ENCODE measurements around the gene TMPRSS6. TPM values are rescaled to one million over a fixed set of nuclear protein-coding genes. Genes with fewer than 3 reads are reported as not detected.

TMPRSS6 gene
- total RNA-seq, 1 donor from 2014 or later: not detected

GRCh38 chr22:37132773-37133172, 23.3 kb upstream of the TMPRSS6 start:
- Histone ChIP-seq H3K4me1 (no peaks in the 10 kb centered on the region), H3K36me3 (no peaks in the 10 kb centered on the region), H3K27ac (replicated peaks) (no peak overlapping the region), H3K27me3 (ENCODE audit: low read depth) (peaks cover 78% of the 10 kb centered on the region), H3K9me3 (replicated peaks) (no peaks in the 10 kb centered on the region), H3K4me3 (no peak overlapping the region)
- intact Hi-C loops (cut with micrococcal nuclease): no loop called here
- DNase-seq: no peak
- no peak for TF ChIP-seq CTCF (IDR thresholded peaks at IDR 0.05; ENCODE audit: borderline replicate concordance)

DNA sequence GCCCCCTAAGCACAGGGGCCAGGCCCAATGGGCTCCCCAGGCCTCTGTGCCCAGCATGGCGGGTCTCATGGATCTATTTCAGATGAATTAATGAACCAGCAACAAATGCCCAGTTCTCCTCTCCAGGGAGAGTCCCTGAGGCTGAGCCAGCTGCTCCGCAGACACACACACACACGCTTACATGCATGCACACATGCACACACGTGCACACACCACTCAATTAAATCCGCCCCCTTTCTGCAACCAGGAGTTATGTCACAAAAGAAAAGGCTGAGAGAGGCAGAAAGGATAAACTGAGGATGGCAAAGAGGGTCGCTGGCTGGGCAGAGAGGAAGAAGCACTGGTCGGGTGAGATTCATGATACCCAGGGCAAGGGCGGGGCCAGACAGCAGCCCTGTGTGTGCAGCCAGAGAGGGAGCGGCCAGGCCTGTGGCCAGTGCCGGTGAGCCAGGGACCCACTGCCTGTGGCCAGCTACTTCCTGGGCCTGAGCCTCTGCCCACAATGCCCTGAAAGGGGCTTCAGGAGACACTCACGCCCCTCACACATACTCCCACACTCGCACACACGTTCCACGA, 20.4 kb upstream of the TMPRSS6 start:
- intact Hi-C loops (cut with micrococcal nuclease): no loop called here
- DNase-seq: no peak
- H3K36me3 ChIP-seq: no peaks in the 10 kb centered on the region
- H3K4me3 ChIP-seq: no peak overlapping the region
- no peak overlapping the region for H3K27ac ChIP-seq (replicated peaks)
- no peaks in the 10 kb centered on the region for H3K9me3 ChIP-seq (replicated peaks)
- H3K4me1 ChIP-seq: no peaks in the 10 kb centered on the region
- H3K27me3 ChIP-seq (ENCODE audit: low read depth): peaks cover 79% of the 10 kb centered on the region
- no peak for TF ChIP-seq CTCF (IDR thresholded peaks at IDR 0.05; ENCODE audit: borderline replicate concordance)

- Histone ChIP-seq H3K4me1 (no peaks in the 10 kb centered on the region), H3K27ac (replicated peaks) (no peak overlapping the region), H3K27me3 (ENCODE audit: low read depth) (peaks cover 70% of the 10 kb centered on the region), H3K4me3 (no peak overlapping the region), H3K9me3 (replicated peaks) (no peaks in the 10 kb centered on the region), H3K36me3 (no peaks in the 10 kb centered on the region)
- intact Hi-C loops (cut with micrococcal nuclease): no loop called here
- no peak for DNase-seq
- no peak for TF ChIP-seq CTCF (IDR thresholded peaks at IDR 0.05; ENCODE audit: borderline replicate concordance)
Measured at GRCh38 chr22:37128555-37129281, 19.2 kb upstream of the TMPRSS6 start.

DNA sequence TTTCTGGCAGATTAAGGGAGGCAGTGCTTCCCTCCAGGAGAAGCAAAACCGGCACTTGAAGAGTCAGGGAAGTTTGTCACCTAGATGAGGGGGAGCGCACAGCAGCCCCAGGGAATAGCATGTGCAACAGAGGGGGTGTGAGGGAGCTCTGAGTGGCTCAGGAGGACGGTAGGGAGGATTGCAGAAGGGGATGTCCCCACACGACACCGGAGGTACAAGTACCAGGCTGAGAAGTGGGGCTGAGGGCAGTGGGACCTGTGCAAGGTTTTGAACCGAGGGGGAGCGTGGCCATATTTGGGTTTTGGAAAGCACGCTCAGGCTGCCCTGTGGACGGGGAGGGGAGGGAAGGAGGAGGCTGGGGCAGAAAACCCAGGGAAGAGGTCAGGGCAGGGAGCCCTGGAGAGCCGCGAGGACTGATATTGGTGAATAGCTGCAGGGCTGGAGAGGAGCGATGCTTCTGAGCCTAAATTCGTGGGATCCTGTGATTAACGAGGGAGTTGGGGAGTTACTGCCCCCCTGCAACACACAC, 17.9 kb upstream of the TMPRSS6 start:
- Histone ChIP-seq H3K27me3 (ENCODE audit: low read depth) (peaks cover 81% of the 10 kb centered on the region), H3K4me1 (no peaks in the 10 kb centered on the region), H3K9me3 (replicated peaks) (no peaks in the 10 kb centered on the region), H3K4me3 (no peak overlapping the region), H3K36me3 (no peaks in the 10 kb centered on the region), H3K27ac (replicated peaks) (no peak overlapping the region)
- DNase-seq: no peak
- no peak for TF ChIP-seq CTCF (IDR thresholded peaks at IDR 0.05; ENCODE audit: borderline replicate concordance)
- intact Hi-C loops (cut with micrococcal nuclease): no loop called here

- no peaks in the 10 kb centered on the region for H3K9me3 ChIP-seq (replicated peaks)
- no peak overlapping the region for H3K27ac ChIP-seq (replicated peaks)
- no peak for TF ChIP-seq CTCF (IDR thresholded peaks at IDR 0.05; ENCODE audit: borderline replicate concordance)
- no peak for DNase-seq
- H3K4me1 ChIP-seq: no peaks in the 10 kb centered on the region
- peaks cover 81% of the 10 kb centered on the region for H3K27me3 ChIP-seq (ENCODE audit: low read depth)
- intact Hi-C loops (cut with micrococcal nuclease): no loop called here
- no peak overlapping the region for H3K4me3 ChIP-seq
- H3K36me3 ChIP-seq: no peaks in the 10 kb centered on the region
Measured at GRCh38 chr22:37126882-37127281, 17.4 kb upstream of the TMPRSS6 start.
